ENCODE measurements around the gene MTFP1. TPM values are rescaled to one million over a fixed set of nuclear protein-coding genes. Genes with fewer than 3 reads are reported as not detected.

Gene MTFP1
- total RNA-seq, 4 donors from 2014 or later = 1.2 to 5.5 (median 3.2) TPM; not detected in 1

DNA sequence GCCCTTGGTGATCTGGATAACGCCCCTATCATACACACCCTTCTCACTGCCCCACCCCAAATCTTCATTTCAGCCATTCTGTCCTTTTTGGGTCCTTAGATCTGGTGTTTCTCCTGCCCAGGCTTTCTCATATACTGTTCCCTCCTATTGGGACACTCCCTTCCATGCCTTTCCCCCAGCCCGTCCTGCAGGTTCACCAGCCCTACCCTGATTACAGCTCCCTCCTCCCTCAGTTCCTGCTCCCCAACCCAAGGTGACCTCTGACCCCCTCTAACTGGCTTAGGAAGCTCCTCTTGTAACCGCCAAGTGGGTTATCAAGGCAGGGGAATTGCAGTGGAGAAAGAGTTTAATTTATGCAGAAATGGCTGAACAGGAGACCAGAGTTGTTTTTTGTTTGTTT is 13.0 kb downstream of the MTFP1 start:
- intact Hi-C loops (cut with DNase I; ENCODE audit: low total_unique reads) = no loop called here

DNA sequence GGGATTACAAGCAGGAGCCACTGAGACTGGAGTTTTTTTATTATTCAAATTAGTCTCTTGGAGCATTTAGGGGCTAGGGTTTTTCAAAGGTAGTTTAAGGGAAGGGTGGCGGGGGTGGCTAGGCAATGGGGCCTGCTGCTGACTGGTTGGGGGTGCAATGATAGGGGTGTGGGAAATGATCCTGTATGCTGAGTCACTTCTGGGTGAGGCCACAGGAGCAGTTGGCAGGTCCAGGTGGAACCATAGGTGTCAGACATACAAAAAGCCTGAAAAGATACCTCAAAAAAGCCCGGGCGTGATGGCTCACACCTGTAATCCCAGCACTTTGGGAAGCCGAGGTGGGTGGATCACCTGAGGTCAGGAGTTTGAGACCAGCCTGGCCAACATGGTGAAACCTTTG is 13.7 kb downstream of the MTFP1 start:
- no peak for DNase-seq
- Histone ChIP-seq H3K4me1 (no peaks in the 10 kb centered on the region), H3K27ac (no peak overlapping the region), H3K4me3 (no peak overlapping the region), H3K9me3 (no peaks in the 10 kb centered on the region), H3K36me3 (no peaks in the 10 kb centered on the region), H3K27me3 (no peaks in the 10 kb centered on the region)
- intact Hi-C loops (cut with DNase I; ENCODE audit: low total_unique reads) = no loop called here
- no peak for TF ChIP-seq POLR2A (IDR thresholded peaks at IDR 0.05)
- TF ChIP-seq, protein P1, sequence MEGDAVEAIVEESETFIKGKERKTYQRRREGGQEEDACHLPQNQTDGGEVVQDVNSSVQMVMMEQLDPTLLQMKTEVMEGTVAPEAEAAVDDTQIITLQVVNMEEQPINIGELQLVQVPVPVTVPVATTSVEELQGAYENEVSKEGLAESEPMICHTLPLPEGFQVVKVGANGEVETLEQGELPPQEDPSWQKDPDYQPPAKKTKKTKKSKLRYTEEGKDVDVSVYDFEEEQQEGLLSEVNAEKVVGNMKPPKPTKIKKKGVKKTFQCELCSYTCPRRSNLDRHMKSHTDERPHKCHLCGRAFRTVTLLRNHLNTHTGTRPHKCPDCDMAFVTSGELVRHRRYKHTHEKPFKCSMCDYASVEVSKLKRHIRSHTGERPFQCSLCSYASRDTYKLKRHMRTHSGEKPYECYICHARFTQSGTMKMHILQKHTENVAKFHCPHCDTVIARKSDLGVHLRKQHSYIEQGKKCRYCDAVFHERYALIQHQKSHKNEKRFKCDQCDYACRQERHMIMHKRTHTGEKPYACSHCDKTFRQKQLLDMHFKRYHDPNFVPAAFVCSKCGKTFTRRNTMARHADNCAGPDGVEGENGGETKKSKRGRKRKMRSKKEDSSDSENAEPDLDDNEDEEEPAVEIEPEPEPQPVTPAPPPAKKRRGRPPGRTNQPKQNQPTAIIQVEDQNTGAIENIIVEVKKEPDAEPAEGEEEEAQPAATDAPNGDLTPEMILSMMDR (IDR thresholded peaks at IDR 0.05) = no peak

More for the DNA sequence above, 13.0 kb downstream of the MTFP1 start:
- Histone ChIP-seq H3K9me3 (no peaks in the 10 kb centered on the region), H3K27me3 (no peaks in the 10 kb centered on the region), H3K4me3 (no peak overlapping the region), H3K4me1 (no peaks in the 10 kb centered on the region), H3K27ac (no peak overlapping the region), H3K36me3 (no peaks in the 10 kb centered on the region)
- DNase-seq = no peak
- TF ChIP-seq POLR2A (IDR thresholded peaks at IDR 0.05) = no peak

DNA sequence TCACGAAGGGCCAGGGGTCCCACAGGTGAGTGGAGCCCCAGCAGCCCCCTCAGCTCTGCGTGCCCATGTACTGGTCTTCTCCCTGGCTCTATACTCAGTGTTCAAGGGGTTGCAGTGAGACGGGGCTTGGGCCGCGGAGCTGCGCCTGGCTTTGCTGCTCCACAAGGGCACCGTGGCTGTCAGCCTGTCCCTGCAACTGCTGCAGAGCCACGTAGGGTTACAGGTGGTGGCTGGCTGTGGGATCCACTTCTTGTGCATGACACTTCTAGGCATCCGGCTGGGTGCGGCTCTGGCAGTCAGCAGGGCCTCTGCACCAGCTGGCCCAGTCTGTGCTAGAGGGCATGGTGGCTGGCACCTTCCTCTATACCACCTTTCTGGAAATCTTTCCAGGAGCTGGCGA is 14.3 kb downstream of the MTFP1 start:
- DNase-seq = no peak
- TF ChIP-seq, protein P1 (IDR thresholded peaks at IDR 0.05) = no peak
- no peak for TF ChIP-seq POLR2A (IDR thresholded peaks at IDR 0.05)
- Histone ChIP-seq H3K9me3 (no peaks in the 10 kb centered on the region), H3K4me1 (no peaks in the 10 kb centered on the region), H3K4me3 (no peak overlapping the region), H3K36me3 (no peaks in the 10 kb centered on the region), H3K27ac (no peak overlapping the region), H3K27me3 (no peaks in the 10 kb centered on the region)
- intact Hi-C loops (cut with DNase I; ENCODE audit: low total_unique reads) = no loop called here

DNA sequence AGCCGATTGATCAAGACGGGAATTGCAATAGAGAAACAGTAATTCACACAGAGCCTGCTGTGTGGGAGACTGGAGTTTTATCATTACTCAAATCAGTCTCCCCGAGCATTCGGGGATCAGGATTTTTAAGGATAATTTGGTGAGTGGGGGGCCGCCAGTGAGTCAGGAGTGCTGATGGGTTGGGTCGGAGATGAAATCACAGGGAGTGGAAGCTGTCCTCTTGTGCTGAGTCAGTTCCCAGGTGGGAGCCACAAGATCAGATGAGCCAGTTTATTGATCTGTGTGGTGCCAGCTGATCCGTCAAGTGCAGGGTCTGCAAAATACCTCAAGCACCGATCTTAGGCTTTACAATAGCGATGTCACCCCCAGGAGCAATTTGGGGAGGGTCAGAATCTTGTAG is 15.5 kb downstream of the MTFP1 start:
- H3K27me3 ChIP-seq = peaks cover 0 to under 1% of the 10 kb centered on the region in 2 donors
- intact Hi-C loops (cut with DNase I; ENCODE audit: low total_unique reads) = no loop called here
- H3K4me3 ChIP-seq = no peak overlapping the region
- H3K36me3 ChIP-seq = no peaks in the 10 kb centered on the region
- TF ChIP-seq, protein P1 (IDR thresholded peaks at IDR 0.05) = no peak
- DNase-seq = no peak
- no peaks in the 10 kb centered on the region for H3K4me1 ChIP-seq
- no peaks in the 10 kb centered on the region for H3K9me3 ChIP-seq
- H3K27ac ChIP-seq = no peak overlapping the region

DNA sequence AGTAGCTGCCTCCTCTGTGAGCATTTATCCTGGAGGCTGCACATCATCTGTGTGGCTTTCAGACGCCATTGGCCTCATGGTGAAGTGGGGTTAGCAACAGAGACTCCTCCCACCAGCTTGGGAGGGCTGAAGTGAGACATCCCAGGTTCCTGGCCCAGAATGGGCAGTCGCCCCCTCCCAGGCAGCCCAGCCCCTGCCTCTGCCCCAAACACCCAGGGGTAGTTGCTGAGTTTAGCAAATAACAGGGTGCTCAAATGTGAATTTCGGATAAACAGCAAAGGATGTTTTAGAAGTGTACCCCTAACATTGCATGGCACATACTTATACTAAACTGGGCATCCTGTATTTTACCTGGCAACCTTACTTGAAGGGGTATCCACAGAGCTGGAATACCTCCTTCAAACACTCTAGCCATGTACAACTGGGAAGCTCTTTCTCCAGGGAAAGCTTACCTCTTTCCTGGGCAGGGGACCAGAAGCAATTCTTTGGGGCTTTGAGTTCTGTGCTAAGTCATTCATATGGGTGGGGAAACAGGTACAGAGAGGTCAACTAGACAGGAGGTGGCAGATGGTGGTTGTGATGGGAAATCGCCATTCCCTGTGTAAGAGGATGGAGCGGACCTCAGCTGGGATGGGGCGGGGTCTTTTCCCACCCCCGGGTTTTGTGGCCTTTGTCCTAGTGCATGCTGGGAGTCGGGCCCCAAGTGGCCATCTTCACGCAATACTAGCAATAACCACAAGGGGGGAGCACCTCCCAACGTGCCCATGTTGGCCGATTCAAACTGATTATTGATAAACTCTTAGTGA is 19.3 kb downstream of the MTFP1 start:
- Histone ChIP-seq H3K4me3 (no peak overlapping the region), H3K27me3 (peaks cover 0 to 4% of the 10 kb centered on the region in 2 donors), H3K36me3 (no peaks in the 10 kb centered on the region), H3K27ac (no peak overlapping the region), H3K9me3 (no peaks in the 10 kb centered on the region), H3K4me1 (no peaks in the 10 kb centered on the region)
- no peak for DNase-seq
- TF ChIP-seq POLR2A (IDR thresholded peaks at IDR 0.05) = no peak
- TF ChIP-seq, protein P1 (IDR thresholded peaks at IDR 0.05) = peak; percentile 36 to 53 (median 46)
- intact Hi-C loops (cut with DNase I; ENCODE audit: low total_unique reads) = no loop called here
